CD4-positive, alpha-beta T cell treated with Interleukin-17A for 1 hour (primary cell): ENCODE measurements around the gene URGCP.

Experiments used
- DNase-seq: peaks from one replicate; pipeline ENCODE4 v3.0.0-alpha.2; 2020

URGCP gene, protein sequence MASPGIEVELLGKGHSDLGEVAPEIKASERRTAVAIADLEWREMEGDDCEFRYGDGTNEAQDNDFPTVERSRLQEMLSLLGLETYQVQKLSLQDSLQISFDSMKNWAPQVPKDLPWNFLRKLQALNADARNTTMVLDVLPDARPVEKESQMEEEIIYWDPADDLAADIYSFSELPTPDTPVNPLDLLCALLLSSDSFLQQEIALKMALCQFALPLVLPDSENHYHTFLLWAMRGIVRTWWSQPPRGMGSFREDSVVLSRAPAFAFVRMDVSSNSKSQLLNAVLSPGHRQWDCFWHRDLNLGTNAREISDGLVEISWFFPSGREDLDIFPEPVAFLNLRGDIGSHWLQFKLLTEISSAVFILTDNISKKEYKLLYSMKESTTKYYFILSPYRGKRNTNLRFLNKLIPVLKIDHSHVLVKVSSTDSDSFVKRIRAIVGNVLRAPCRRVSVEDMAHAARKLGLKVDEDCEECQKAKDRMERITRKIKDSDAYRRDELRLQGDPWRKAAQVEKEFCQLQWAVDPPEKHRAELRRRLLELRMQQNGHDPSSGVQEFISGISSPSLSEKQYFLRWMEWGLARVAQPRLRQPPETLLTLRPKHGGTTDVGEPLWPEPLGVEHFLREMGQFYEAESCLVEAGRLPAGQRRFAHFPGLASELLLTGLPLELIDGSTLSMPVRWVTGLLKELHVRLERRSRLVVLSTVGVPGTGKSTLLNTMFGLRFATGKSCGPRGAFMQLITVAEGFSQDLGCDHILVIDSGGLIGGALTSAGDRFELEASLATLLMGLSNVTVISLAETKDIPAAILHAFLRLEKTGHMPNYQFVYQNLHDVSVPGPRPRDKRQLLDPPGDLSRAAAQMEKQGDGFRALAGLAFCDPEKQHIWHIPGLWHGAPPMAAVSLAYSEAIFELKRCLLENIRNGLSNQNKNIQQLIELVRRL

DNA sequence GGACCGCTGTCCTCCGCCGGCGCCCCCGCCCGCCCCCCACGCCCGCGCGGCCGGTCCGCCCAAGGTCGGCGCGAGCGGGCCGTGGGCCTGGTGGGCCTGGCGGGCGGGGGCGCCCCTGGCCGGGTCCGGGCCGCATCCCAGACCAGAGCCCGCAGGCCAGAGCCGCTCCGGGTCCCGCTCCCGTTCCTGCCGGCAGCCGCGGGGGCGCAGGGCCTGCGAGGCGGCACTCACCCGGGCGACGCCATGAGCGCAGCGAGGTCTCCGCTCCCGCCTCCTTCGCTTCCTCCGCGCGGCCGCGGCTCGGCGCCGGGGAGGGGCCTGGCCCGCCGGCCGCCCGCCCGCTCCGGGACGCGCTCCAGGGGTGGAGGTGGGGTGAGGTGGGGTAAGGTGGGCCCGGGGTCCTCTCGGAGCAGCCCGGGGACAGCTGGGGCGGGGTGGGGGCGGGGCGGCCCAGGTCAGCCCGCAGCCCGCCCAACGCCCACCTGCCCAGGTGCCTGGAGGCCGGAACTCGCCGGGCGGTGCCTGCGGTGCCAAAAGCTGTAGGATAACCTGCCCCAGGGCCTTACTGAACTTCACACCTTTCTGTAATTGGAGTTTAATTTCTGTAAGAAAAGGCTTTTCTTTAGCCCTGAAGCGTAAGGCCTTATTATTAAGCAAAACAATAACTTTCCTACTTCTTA is at the start of gene URGCP:
URGCP (minus strand) TSS at position 266 of the 680 bp plus-strand sequence; CDS start at position 245, 21 bp downstream.
- peak; percentile 53 for DNase-seq

DNA sequence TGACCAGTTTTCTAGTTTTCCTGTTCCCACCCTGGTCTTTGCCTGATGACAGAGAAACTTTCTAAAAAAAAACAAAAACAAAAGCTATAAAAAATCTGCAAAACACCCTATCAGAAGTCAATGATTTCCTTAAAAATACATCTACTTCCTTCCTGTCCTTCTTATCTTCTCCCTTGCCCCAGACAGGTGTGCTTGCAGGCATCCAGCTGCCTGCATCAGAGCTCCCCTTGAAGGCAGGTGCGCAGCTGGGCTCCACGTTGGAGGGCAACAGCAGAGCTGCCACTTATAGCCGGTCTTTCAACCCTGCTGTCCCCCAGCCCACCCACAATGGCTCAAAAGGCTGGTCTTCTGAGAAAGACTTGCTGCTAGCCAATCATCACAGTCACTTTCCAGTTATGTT is 49.6 kb upstream of the URGCP start:
- DNase-seq = no peak

DNA sequence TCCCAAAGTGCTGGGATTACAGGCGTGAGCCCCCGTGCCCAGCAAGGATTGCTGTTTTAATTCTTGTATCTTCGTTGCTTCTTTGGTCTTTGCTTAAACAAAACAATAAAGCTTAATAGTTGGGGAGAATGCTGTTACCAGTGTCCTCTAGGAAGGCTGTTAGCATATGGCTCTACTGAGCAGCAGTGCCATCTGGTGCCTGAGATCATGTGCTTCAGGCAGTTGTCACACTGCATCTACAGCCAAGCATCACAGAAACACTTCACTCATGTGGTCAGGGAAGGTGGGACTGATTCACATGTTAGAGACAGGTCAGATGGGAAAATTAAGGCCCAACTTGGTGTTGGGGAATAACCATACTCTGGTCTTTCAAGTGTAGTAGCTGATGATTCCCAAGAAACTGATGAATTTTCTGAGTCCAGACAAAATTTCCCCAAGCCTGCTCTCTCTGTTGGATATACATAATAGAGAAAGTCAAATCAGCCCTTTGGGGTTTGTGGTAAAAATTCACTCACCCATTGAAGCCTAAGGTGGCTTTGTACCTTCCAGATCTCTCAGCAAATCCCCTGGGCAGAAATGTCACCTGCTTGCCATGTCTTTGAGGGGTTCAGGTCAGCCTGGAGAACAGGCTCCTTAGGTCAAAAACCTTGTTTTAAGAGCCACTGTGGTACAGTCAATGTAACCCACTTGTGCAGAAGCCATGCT is 48.3 kb upstream of the URGCP start:
- DNase-seq = peak; percentile 17

DNA sequence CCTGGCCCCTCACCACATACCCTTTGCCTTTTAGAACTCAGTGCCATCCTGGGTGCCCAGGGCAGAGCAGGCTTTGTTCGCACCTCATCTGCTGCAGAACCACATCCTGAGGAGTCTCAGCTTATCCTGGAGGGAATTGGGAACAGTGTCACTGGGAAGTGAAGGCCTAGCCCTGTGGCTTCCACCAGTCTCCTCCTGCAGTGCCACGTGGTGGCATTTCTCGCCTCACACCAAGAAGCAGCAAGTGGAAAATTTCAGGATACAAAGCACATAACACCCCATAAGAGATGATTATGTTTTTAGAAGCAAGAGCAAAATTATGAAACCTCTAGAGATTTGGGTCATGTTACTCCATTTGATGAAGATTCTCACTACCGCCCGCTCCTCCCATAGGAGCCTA is 46.7 kb upstream of the URGCP start:
- no peak for DNase-seq

DNA sequence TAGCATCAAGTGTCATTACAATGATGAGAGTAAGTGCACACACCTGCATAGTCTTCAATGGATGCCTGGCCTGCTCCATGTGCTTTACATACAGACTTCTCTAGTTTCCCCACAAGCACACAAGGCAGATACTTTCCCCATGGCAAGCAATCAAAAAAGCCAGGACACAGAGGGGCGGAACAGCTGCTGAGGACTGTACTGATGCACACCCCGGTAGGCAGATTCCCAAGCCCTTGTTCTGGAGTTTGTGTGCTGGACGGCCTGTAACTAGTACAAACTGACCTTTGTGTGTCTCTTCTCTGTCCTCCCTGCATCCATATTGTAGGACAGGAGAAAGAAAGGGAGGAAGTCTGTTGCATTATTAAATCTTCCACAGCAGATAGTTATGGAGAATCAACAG is 45.6 kb upstream of the URGCP start:
- DNase-seq = no peak

DNA sequence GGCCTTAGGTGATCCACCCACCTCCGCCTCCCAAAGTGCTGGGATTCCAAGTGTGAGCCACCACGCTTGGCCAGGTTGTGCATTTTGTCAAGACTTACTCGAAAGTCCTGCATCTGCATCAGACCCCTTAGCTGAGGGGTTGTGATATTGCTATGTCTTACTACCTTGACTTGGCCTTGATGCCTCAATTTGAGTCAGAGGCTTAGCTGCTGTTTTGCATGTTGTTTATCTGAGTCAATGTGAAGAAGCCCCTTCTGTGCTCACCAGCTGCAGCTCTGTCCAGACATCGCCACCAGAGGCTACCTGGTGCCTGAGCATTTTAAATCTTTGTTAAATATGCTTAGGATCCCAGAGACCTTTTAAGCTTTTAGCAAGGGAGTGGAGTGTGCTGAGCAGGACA is 37.9 kb upstream of the URGCP start:
- no peak for DNase-seq

DNA sequence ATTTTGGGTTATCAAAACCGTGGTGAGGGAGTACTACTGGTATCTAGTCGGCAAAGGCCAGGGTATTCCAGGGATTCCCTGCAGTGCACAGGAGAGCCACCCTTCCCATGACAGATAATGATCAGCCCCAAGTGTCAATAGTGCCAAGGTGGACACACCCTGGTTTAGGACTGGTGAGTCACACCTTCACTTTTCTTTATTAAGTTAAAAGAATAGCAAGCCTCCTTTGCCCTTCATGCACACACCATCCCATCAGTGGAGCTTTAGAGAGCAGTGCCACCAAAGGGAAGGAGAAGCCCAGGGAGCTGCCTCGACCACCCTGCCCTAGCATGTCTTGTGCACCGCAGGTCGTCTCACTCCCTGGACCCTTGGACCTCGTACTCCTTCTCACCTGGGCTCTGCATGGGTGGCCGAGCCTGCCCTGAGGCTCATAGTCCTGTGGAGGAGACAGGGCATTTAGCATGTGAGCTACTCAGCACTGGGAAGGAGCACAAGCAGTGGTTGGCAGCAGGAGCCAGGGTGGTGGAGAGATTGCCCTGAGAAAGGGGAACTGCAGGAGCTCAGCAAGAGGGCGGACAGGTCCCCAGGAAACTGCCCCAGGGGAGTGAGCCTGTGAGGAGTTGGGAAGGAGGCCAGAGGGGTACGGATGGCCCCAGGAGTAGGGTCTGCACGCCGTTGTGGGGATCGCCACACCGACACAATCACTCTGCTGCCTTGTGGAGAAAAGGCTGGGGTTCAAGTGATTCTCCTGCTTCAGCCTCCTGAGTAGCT is 37.2 kb upstream of the URGCP start:
- DNase-seq = no peak

DNA sequence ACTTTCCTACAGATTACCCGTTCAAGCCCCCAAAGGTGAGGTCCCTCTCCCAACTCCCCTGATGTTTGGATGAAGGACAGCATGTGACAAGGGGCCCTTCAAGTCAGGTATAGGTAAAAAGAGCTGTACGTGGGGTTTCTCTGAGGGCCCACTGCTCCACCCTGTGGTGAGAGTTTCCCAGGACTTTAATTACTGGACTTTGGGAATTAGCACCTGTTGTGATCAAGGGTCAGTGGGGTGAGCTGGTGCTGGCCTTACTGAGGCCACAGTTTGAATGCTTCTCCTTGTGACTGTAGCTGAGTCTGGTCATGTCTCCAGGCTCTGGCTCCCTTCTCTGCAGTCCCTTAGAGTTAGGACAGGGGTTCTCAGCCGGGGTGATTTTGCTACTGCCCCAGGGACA is 36.6 kb upstream of the URGCP start:
- no peak for DNase-seq

DNA sequence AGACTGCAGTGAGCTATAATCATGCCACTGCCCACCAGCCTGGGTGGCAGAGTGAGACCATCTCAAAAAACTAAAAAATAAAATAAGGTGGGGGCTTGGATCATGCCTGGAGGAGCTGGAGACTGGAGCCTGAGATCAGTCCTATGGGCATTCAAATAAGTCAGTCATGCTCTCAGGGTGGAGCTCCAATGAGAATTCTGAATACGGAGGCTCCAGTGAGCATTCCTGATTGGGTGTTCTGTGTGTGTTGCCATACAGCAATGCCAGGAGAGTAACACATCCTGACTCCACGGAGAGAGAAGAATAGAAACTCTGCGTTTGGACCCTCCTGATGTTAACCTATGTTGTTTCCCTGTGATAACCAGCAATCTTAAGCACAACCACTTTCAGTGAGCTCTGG is 35.9 kb upstream of the URGCP start:
- no peak for DNase-seq

DNA sequence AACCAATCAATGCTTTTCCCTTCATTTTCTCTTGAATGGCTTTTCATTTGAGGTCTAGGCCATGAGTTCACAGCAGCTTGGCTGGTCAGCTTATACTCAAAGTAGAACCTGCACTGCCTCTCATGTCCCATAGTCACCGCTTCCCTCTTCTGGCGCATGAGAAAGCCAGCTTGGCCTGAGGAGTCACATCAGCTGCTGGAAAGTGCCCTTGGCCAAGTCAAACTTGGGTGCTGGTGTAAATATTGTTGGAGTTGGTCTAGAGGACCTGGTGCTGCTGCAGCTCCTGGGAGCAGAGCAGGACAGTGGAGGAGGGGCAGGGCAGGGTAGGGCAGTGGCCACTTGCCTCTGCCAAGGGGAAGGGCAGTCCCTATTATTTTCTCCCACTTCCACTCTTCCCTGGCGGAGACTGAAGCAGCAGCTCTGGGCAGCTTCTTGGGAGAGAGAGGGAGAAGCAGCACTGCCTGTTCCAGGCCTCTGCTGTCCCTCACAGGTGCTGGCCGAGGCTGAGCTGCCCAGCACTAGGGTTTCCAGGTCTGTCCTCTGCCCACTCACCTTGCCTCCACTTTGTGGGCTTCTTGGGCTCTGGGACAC is 32.6 kb upstream of the URGCP start:
- DNase-seq = no peak

DNA sequence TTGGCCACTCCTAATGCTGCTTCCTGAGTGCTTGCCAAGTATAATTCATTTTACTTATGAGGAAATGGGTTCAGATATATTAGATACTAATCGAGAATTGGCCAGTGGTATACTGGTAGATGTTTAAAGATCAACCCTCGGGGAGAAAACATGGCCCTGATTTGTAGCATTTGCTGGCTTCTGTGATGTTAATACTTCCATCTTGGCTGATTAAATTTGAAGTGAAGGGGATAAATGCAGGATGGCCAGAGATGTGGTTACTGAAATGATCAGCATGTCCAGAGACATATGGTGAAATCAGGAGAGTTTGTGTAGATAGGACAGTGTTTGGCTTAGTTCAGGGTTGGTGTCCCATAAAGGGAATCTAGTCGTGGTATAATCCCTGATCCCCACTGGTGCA is 31.0 kb upstream of the URGCP start:
- no peak for DNase-seq

DNA sequence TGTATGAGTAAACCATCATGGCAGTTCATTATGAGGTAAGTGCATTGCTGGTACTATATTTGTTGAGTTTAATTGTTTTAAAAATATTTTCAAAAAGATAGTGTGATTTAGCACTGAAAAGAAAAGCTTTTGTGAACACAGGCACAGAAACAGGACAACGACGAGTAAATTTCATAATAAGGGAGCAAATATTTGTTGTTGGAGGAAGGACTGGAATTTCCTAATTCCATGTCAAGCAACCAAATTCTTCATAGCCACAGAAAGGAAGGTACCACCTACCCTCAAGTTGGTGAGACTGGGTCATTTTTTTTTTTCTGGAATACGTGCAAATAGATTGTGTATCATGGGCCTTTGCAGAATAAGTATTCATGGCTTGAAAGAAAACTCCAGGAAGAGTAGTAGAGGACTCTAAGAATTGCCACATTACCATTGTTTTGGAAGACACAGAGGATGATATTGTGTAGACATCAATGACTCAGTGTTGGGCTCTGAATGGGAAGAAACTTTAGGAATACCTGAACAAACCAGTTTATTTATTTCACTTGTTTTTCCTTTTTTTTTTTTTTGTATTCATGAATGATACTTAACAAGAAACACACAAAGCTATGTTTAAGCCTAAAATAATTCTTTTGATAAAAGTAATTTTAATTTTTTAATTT is 27.6 kb upstream of the URGCP start:
- no peak for DNase-seq

DNA sequence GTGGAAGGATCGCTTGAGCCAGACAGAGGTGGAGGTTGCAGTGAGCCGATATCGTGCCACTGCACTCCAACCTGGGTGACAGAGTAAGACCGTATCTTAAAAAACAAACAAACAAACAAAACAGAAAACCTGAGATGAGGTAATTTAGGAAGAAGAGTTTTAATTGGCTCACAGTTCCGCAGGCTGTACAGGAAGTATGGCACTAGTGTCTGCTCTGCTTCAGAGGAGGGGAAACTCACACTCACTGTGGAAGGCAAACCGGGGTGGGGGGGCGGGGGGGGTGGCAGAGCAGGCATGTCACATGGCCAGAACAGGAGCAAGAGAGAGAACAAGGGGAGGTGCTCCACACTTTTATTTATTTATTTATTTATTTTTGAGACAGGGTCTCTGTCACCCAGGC is 24.9 kb upstream of the URGCP start:
- DNase-seq = no peak

DNA sequence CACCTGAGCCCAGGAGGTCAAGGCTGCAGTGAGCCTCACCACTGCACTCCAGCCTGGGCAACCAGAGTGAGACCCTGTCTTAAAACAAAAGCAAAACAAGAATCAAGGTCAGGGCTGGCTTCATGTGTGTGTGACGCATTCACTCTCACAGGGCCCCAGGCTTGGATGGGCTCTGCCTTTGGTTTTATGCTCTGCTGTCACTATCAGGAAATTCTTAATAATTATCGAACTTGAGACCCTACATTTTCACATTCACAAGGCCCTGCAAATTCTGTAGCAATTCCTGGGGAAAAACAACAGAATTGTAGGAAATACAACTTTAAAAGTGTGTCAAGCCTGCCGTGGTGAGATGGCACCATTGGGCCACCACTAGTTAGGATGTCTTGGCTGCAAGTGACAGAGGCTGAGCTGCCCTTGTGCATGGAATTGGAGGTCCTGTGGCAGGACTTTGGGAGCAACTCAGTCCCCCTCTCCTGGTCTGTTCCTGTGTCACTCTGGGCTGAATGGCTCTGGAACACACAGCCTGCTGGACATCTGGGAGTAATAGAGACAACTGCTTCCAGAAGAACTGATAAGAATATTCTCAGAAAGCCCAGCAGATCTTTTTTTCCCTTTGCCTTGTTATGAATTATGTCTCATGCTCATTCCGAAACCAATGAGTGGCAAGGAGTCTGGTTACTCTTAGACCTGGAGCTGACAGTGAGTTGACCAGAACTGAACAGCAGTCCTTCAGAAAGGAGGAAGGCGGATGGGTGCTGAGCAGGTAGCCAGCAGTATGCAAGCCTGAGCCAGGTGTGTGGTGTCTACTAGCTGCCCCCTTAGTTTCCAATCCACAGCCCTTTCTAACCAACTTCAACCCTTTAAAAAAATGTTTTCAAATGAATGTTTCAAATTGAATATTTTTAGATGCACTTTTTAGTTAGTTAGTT is 23.4 kb upstream of the URGCP start:
- no peak for DNase-seq

DNA sequence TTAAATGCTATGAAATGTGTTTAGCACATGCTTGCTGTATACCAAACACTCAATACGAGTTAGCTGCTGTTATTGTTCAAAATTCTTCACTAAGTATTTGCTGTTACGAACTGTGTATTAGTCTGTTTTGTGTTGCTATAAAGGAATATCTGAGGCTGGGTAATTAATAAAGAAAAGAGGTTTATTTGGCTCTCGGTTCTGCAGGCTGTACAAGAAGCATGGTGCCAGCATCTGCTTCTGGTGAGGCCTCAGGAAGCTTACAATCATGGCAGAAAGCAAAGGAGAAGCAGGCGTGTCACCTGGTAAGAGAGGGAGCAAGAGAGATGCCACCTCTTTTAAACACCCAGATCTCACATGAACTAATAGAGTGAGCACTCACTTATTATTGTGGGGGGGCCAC is 21.4 kb upstream of the URGCP start:
- no peak for DNase-seq

DNA sequence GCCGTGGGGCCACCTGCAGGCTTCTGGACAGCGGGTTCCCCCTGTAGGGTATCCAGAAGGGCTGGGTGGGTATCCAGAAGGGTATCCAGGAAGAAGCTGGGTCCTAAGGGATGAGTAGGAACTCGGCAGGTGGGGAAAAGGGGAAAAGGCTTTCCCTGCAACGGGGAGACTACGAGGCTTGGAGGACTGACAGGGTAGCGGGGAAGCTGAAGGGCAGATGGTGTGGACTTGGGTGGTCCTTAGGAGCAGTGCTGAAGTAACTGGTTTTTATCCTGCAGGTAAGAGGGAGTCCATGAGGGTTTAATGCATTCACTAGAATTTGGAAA is 20.4 kb upstream of the URGCP start:
- DNase-seq = no peak

DNA sequence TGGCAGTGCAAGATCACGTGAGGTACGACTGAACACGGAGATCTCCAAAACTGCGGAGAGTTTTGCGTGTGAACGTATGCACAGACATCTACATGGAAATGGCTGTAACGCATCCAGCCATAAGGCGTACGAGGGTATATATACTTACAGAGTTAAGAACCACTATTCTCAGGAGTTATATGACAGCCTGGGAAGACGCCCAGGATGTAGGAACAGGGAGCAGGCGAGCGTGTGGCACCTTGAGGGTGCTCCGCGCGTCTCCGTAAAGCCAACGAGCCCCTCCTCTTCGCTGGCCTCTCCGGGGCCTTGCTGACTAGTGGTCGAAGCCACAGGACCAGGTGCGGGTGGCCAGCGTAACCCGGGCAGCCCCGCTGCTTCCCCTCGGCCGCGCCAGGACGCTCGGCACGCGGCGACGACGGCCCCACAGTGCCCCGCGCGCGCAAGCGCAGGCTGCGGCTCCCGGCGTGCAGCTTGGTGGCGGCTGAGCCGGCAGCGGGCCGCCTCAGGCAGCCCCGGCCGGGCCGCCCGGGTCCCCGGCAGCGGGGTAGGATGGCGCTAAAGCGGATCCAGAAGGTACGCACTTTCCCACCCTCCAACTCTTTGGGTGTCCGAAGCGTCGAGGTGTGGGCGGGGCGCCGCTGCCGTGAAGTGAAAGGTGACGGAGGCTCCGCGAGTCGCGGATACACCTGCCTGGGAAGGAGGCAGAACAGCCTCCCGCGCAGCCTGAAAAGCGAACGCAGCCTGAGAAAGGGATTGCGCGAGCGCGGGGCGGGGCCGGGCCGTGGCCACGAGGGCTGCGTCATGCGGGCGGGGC is 19.8 kb upstream of the URGCP start, which contains the start of gene UBE2D4:
UBE2D4 (plus strand) TSS at position 453 of the 814 bp plus-strand sequence; CDS start at position 550, 97 bp downstream.
- peak; percentile 87 for DNase-seq

DNA sequence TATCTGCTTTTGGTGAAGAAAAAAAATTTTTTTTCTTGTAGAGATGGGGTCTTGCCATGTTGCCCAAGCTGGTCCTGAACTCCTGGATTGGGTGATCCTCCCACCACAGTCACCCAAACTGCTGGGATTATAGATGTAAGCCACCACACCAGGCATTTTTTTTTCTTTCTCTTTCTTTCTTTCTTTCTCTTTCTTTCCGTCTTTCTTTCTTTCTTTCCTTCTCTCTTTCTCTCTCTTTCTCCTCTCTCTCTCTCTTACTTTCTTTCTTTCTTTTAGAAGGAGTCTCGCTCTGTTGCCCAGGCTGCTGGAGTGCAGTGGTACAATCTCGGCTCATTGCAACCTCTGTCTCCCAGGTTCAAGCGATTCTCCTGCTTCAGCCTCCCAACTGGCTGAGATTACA is 16.3 kb upstream of the URGCP start:
- DNase-seq = no peak

DNA sequence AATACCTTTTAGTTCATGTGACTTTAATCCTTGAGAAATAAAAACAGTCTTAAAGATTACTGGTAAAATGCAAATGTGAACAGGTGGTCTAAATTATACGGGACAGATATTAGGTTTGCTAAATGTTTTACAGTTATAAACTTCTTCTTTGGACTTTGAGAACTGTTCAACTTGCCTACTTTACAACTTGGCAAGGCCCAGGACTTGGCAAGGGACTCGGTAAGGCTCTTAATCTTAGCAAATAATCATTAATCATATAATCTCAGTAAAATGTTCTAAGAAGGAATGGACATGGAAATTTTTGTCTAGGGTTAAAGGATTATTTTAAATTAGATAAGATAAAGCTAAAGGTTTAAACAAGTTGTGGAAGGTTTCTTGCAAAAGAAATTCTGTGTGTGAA is 15.0 kb upstream of the URGCP start:
- DNase-seq = no peak
